Endothelial cell of umbilical vein (primary cell): ENCODE results near the gene SH3D19.

Source experiments
- GATA2 ChIP-seq: IDR thresholded peaks from 2 replicates; pipeline ENCODE4 v1.7.0; 2011; ENCODE audit warnings: low read depth, mild to moderate bottlenecking, moderate library complexity, mixed read lengths, low read length; ENCODE audit not compliant: insufficient read length, insufficient read depth
- POLR2A ChIP-seq: IDR thresholded peaks from 2 replicates; pipeline ENCODE4 v1.6.1; 2012; ENCODE audit warnings: low read depth, mild to moderate bottlenecking, control low read depth, low read length
- TF ChIP-seq, protein P1 (sequence below), 2 donors: IDR thresholded peaks; 1 replicate in 1 of 2; 2 replicates in 1 of 2; pipeline ENCODE4 v1.5.1; 2011; ENCODE audit warnings: low read length in 2 of 2, mild to moderate bottlenecking in 2 of 2, moderate library complexity in 2 of 2, control low read depth in 1 of 2, inconsistent platforms in 1 of 2, low read depth in 1 of 2; ENCODE audit not compliant: insufficient read depth in 1 of 2; ENCODE audit errors: extremely low read depth in 1 of 2

DNA sequence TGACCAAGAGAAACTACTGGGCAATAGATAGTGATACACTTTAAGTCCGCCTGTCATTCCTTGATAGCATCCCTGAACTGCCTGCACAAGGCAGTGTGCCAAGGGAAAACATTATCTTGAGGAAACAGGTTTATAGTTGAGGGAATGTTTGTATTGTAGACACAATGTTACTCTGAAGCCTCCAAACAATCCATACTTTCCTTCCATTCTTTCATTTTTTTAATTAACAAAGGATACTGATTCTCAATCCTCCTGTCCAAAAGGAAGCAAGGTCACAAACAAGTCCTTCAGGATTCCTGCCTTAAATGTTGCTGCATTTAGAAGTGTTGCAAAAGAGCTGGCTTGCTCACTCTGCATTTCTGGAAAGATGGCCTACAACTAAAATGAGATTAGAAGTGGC lies 110.1 kb downstream of the SH3D19 start:
- TF ChIP-seq POLR2A (peak; percentile 40), GATA2 (peak; percentile 68)
- TF ChIP-seq, protein P1, sequence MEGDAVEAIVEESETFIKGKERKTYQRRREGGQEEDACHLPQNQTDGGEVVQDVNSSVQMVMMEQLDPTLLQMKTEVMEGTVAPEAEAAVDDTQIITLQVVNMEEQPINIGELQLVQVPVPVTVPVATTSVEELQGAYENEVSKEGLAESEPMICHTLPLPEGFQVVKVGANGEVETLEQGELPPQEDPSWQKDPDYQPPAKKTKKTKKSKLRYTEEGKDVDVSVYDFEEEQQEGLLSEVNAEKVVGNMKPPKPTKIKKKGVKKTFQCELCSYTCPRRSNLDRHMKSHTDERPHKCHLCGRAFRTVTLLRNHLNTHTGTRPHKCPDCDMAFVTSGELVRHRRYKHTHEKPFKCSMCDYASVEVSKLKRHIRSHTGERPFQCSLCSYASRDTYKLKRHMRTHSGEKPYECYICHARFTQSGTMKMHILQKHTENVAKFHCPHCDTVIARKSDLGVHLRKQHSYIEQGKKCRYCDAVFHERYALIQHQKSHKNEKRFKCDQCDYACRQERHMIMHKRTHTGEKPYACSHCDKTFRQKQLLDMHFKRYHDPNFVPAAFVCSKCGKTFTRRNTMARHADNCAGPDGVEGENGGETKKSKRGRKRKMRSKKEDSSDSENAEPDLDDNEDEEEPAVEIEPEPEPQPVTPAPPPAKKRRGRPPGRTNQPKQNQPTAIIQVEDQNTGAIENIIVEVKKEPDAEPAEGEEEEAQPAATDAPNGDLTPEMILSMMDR (IDR thresholded peaks at IDR 0.05; ENCODE audit: extremely low read depth in 1 of 2, insufficient read depth in 1 of 2, low read depth in 1 of 2, low read length in 2 of 2), result no peak
